HepG2 (cell line): ENCODE results near the gene SYPL2. TPM values are rescaled to one million over a fixed set of nuclear protein-coding genes. Genes with fewer than 3 reads are reported as not detected.

Source experiments
- ATM ChIP-seq: fragments of 450-650 bp; IDR thresholded peaks from 2 replicates; pipeline ENCODE4 v1.7.1; 2017; ENCODE audit warnings: mild to moderate bottlenecking, borderline replicate concordance
- CERS6 ChIP-seq: sonication (generic); formaldehyde crosslinking; IDR thresholded peaks from 2 replicates; pipeline ENCODE4 v1.5.0; 2020; ENCODE audit warnings: missing genetic modification reagents
- CSRNP1 ChIP-seq: sonication (generic); formaldehyde crosslinking; IDR thresholded peaks from 2 replicates; pipeline ENCODE4 v1.8.1; 2023; ENCODE audit warnings: mild to moderate bottlenecking, missing genetic modification reagents
- HMGA1 ChIP-seq: sonication (generic); formaldehyde crosslinking; conservative IDR thresholded peaks from 2 replicates; pipeline ENCODE4 v1.4.0; 2020; ENCODE audit warnings: missing genetic modification reagents
- HNF4A ChIP-seq: sonication (generic); formaldehyde crosslinking; IDR thresholded peaks from 2 replicates; pipeline ENCODE4 v1.4.0; 2020; ENCODE audit warnings: missing genetic modification reagents
- KAT8 ChIP-seq: IDR thresholded peaks from 2 replicates; pipeline ENCODE4 v1.6.1; 2016; ENCODE audit warnings: missing genetic modification reagents, missing compliant biosample characterization
- KLF12 ChIP-seq: sonication (generic); formaldehyde crosslinking; IDR thresholded peaks from 2 replicates; pipeline ENCODE4 v1.4.0; 2020; ENCODE audit warnings: missing genetic modification reagents, borderline replicate concordance
- MIXL1 ChIP-seq: IDR thresholded peaks from 2 replicates; pipeline ENCODE4 v1.6.1; 2016
- POGK ChIP-seq: sonication (generic); formaldehyde crosslinking; conservative IDR thresholded peaks from 2 replicates; pipeline ENCODE4 v1.8.0; 2022; ENCODE audit warnings: mild to moderate bottlenecking, moderate library complexity, missing genetic modification reagents
- RARA ChIP-seq: IDR thresholded peaks from 2 replicates; pipeline ENCODE4 v1.6.1; 2016; ENCODE audit warnings: missing genetic modification reagents, missing compliant biosample characterization
- SALL1 ChIP-seq: sonication (generic); formaldehyde crosslinking; IDR thresholded peaks from 2 replicates; pipeline ENCODE4 v1.8.0; 2022; ENCODE audit warnings: mild to moderate bottlenecking, missing genetic modification reagents
- SMAD3 ChIP-seq: sonication (generic); formaldehyde crosslinking; IDR thresholded peaks from 2 replicates; pipeline ENCODE4 v1.4.0; 2020; ENCODE audit warnings: missing genetic modification reagents
- SNRNP70 ChIP-seq: fragments of 200-400 bp; formaldehyde crosslinking; IDR thresholded peaks from 2 replicates; pipeline ENCODE4 v1.6.1; 2017; ENCODE audit warnings: mild to moderate bottlenecking, low read depth, low read length, moderate library complexity
- STAT5B ChIP-seq: sonication (generic); formaldehyde crosslinking; IDR thresholded peaks from 2 replicates; pipeline ENCODE4 v1.4.0; 2020; ENCODE audit warnings: missing genetic modification reagents
- SYNCRIP ChIP-seq: fragments of 200-400 bp; formaldehyde crosslinking; IDR thresholded peaks from 2 replicates; pipeline ENCODE4 v1.6.1; 2018; ENCODE audit warnings: mild to moderate bottlenecking, low read depth, low read length; ENCODE audit not compliant: insufficient read depth
- ZBTB42 ChIP-seq: sonication (generic); formaldehyde crosslinking; IDR thresholded peaks from 2 replicates; pipeline ENCODE4 v1.5.0; 2020; ENCODE audit warnings: mild to moderate bottlenecking, missing genetic modification reagents
- ZNF3 ChIP-seq: IDR thresholded peaks from 2 replicates; pipeline ENCODE4 v1.7.0; 2017; ENCODE audit warnings: inconsistent platforms
- ZNF468 ChIP-seq: sonication (generic); formaldehyde crosslinking; IDR thresholded peaks from 2 replicates; pipeline ENCODE4 v1.8.0; 2022; ENCODE audit warnings: mild to moderate bottlenecking, moderate library complexity, missing genetic modification reagents
- ZNF547 ChIP-seq: sonication (generic); formaldehyde crosslinking; IDR thresholded peaks from 2 replicates; pipeline ENCODE4 v1.5.1; 2020; ENCODE audit warnings: mild to moderate bottlenecking, missing genetic modification reagents
- ZNF556 ChIP-seq: sonication (generic); formaldehyde crosslinking; IDR thresholded peaks from 2 replicates; pipeline ENCODE4 v1.4.0; 2020; ENCODE audit warnings: mild to moderate bottlenecking, missing genetic modification reagents, borderline replicate concordance
- ZNF761 ChIP-seq: sonication (generic); formaldehyde crosslinking; conservative IDR thresholded peaks from 2 replicates; pipeline ENCODE4 v1.4.0; 2020; ENCODE audit warnings: mild to moderate bottlenecking, missing genetic modification reagents
- ZNF768 ChIP-seq: sonication (generic); formaldehyde crosslinking; IDR thresholded peaks from 2 replicates; pipeline ENCODE4 v1.4.0; 2020; ENCODE audit warnings: missing genetic modification reagents
- ZNF780A ChIP-seq: sonication (generic); formaldehyde crosslinking; IDR thresholded peaks from 2 replicates; pipeline ENCODE4 v1.8.0; 2022; ENCODE audit warnings: mild to moderate bottlenecking, missing genetic modification reagents, moderate library complexity
- ZSCAN29 ChIP-seq: sonication (generic); formaldehyde crosslinking; conservative IDR thresholded peaks from 2 replicates; pipeline ENCODE4 v1.4.0; 2020; ENCODE audit warnings: mild to moderate bottlenecking, missing genetic modification reagents
- polyA plus RNA-seq, 8 experiments: library from polyadenylated mRNA; depleted of rRNA in 3 of 8; stranded (reverse) in 7 of 8; unstranded in 1 of 8; fragments of >200 nt; fragmentation: Illumina TruSeq in 4 of 8; extraction: Trizol in 4 of 8; gene quantifications; 2 replicates each; pipeline versions ENCODE4 v1.2.1 to v1.2.3, GENCODE V29; 2011 to 2016; ENCODE audit warnings: low read depth in 4 of 8, missing spikeins in 1 of 8, mixed read lengths in 1 of 8; ENCODE audit not compliant: insufficient read depth in 1 of 8
- total RNA-seq, 5 experiments: library from RNA; depleted of rRNA; stranded (reverse); fragments of >200 nt; fragmentation: Illumina TruSeq; extraction: Trizol; gene quantifications; 2 replicates each; pipeline ENCODE4 v1.2.3, GENCODE V29; 2016; ENCODE audit warnings: low read depth in 1 of 5
- TF ChIP-seq, protein P1 (sequence below): sonication (generic); formaldehyde crosslinking; IDR thresholded peaks from 2 replicates; pipeline ENCODE4 v1.5.0; 2020; ENCODE audit warnings: mild to moderate bottlenecking, missing genetic modification reagents
- TF ChIP-seq, protein P2 (sequence below): IDR thresholded peaks from 2 replicates; pipeline ENCODE4 v1.6.1; 2016; ENCODE audit warnings: low read depth, borderline replicate concordance

Gene SYPL2
- total and polyA plus RNA-seq, 2 of the 13 experiments (the other 11 are each of a cell fraction or from before 2014, with no cell fraction given) = 0.17 to 0.24 TPM

DNA sequence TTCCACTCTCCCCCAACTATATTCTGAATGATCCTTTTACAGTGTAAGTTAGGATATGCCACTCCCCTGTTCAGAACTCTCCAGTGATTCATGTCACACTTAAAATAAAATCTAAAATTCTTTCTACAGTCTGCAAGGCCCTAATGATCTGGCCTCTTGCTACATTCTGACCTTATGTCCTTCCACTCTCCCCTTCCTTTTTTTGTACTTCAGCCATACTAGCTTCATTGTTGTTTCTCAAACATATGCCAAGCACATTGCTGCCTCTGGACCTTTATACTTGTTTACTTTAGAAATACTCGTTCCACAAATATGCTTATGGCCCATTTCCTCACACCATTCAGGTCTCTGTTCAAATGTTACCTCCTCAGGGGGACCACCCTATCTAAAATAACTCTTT is 25.3 kb upstream of the SYPL2 start (continued):
- TF ChIP-seq ZSCAN29 (CRISPR knock-in tag) (no peak), HNF4A (CRISPR knock-in tag) (peak; percentile 45; the same call in 1 of the 2 replicates), POGK (no peak), SNRNP70 (no peak), ZNF761 (CRISPR knock-in tag) (no peak), ZNF780A (no peak), RARA (CRISPR knock-in tag) (peak; percentile 82), ZNF547 (CRISPR knock-in tag) (no peak), CERS6 (CRISPR knock-in tag) (no peak), ZNF468 (CRISPR knock-in tag) (no peak), SYNCRIP (no peak), KLF12 (CRISPR knock-in tag) (no peak), ZBTB42 (no peak), ATM (no peak), SMAD3 (CRISPR knock-in tag) (peak; percentile 61; the same call in 1 of the 2 replicates), ZNF3 (0 out of 2 replicates have a peak, but pooled peaks have one; percentile 29), ZNF768 (CRISPR knock-in tag) (no peak), HMGA1 (CRISPR knock-in tag) (no peak), MIXL1 (CRISPR knock-in tag) (peak; percentile 44; the same call in 1 of the 2 replicates), KAT8 (CRISPR knock-in tag) (peak; percentile 50; the same call in 1 of the 2 replicates), STAT5B (no peak), ZNF556 (CRISPR knock-in tag) (no peak), CSRNP1 (no peak), SALL1 (CRISPR knock-in tag) (no peak; the same call in 1 of the 2 replicates)
- TF ChIP-seq, protein P1, sequence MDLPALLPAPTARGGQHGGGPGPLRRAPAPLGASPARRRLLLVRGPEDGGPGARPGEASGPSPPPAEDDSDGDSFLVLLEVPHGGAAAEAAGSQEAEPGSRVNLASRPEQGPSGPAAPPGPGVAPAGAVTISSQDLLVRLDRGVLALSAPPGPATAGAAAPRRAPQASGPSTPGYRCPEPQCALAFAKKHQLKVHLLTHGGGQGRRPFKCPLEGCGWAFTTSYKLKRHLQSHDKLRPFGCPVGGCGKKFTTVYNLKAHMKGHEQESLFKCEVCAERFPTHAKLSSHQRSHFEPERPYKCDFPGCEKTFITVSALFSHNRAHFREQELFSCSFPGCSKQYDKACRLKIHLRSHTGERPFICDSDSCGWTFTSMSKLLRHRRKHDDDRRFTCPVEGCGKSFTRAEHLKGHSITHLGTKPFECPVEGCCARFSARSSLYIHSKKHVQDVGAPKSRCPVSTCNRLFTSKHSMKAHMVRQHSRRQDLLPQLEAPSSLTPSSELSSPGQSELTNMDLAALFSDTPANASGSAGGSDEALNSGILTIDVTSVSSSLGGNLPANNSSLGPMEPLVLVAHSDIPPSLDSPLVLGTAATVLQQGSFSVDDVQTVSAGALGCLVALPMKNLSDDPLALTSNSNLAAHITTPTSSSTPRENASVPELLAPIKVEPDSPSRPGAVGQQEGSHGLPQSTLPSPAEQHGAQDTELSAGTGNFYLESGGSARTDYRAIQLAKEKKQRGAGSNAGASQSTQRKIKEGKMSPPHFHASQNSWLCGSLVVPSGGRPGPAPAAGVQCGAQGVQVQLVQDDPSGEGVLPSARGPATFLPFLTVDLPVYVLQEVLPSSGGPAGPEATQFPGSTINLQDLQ = no peak
- TF ChIP-seq, protein P2, sequence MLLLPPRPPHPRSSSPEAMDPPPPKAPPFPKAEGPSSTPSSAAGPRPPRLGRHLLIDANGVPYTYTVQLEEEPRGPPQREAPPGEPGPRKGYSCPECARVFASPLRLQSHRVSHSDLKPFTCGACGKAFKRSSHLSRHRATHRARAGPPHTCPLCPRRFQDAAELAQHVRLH (CRISPR knock-in tag) = no peak
